Gastrocnemius medialis (tissue), 4 donors: ENCODE measurements around the gene PDLIM7.

Experiments used
- POLR2A ChIP-seq, 2 donors: fragments of 450-650 bp; IDR thresholded peaks; one replicate each; pipeline ENCODE4 v1.6.1; 2017; ENCODE audit warnings: antibody characterized with exemption in 2 of 2, mild to moderate bottlenecking in 2 of 2, moderate library complexity in 2 of 2
- TF ChIP-seq, protein P1 (sequence below), 5 experiments: fragments of 450-650 bp in 3 of 5; fragments of 200-600 bp in 2 of 5; sonication (generic) in 2 of 5; IDR thresholded peaks in 4 of 5; conservative IDR thresholded peaks in 1 of 5; 1 replicate in 4 of 5; 2 replicates in 1 of 5; pipeline ENCODE4 v1.5.1; 2016 to 2019; ENCODE audit warnings: antibody characterized with exemption in 5 of 5, mild to moderate bottlenecking in 3 of 5, moderate library complexity in 3 of 5

DNA sequence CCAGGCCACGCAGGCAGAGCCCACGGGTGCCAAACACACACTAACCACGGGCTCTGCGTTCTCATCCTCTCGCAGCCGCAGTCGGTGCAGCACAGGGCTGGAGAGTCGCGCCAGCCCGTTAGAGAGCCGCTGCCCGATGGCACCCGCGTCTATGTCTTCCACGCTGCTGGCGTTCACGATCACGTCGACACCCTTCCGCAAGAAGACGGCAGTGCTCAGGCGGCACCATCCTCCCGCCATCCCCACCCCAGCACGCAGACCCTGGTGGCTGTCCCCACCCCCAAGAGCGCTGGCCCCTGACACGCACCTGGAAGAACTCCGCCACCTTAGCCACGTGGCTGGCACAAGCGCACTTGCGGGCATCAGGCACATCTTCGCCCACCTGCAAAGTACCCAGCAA, 30.0 kb downstream of the PDLIM7 start:
- no peak for TF ChIP-seq POLR2A (IDR thresholded peaks at IDR 0.05)
- TF ChIP-seq, protein P1, sequence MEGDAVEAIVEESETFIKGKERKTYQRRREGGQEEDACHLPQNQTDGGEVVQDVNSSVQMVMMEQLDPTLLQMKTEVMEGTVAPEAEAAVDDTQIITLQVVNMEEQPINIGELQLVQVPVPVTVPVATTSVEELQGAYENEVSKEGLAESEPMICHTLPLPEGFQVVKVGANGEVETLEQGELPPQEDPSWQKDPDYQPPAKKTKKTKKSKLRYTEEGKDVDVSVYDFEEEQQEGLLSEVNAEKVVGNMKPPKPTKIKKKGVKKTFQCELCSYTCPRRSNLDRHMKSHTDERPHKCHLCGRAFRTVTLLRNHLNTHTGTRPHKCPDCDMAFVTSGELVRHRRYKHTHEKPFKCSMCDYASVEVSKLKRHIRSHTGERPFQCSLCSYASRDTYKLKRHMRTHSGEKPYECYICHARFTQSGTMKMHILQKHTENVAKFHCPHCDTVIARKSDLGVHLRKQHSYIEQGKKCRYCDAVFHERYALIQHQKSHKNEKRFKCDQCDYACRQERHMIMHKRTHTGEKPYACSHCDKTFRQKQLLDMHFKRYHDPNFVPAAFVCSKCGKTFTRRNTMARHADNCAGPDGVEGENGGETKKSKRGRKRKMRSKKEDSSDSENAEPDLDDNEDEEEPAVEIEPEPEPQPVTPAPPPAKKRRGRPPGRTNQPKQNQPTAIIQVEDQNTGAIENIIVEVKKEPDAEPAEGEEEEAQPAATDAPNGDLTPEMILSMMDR (IDR thresholded peaks at IDR 0.05 in 4 of 5, conservative IDR thresholded peaks at IDR 0.05 in 1 of 5), result no peak
